ENCODE data around the gene RBL2. TPM values are rescaled to one million over a fixed set of nuclear protein-coding genes. Genes with fewer than 3 reads are reported as not detected.

RBL2 gene
- total and polyA plus RNA-seq, 2 of the 13 experiments (the other 11 are each of a cell fraction or from before 2014, with no cell fraction given): 41.2 to 60.9 TPM

GRCh38 chr16:53435066-53435688, 906 bp downstream of the RBL2 start (continued):
- TF ChIP-seq ZNF362 (CRISPR knock-in tag; IDR thresholded peaks at IDR 0.05; ENCODE audit: borderline replicate concordance): no peak
- TF ChIP-seq DZIP1 (CRISPR knock-in tag; IDR thresholded peaks at IDR 0.05): no peak
- peak; percentile 78; the same call in 1 of the 2 replicates for TF ChIP-seq MYPOP (CRISPR knock-in tag; IDR thresholded peaks at IDR 0.05)
- TF ChIP-seq ZMYM3 (CRISPR knock-in tag; IDR thresholded peaks at IDR 0.05): no peak
- TF ChIP-seq ZNF383 (CRISPR knock-in tag; IDR thresholded peaks at IDR 0.05; ENCODE audit: borderline replicate concordance): no peak
- TF ChIP-seq MED1 (CRISPR knock-in tag; IDR thresholded peaks at IDR 0.05): peak; percentile 14; the same call in 1 of the 2 replicates
- TF ChIP-seq SNAPC2 (CRISPR knock-in tag; IDR thresholded peaks at IDR 0.05): no peak; the same call in 1 of the 2 replicates
- no peak for TF ChIP-seq HDAC6 (IDR thresholded peaks at IDR 0.05; ENCODE audit: low read depth, low read length)
- TF ChIP-seq FOXJ3 (CRISPR knock-in tag; IDR thresholded peaks at IDR 0.05; ENCODE audit: borderline replicate concordance): no peak
- peak; percentile 99 for TF ChIP-seq SAP130 (CRISPR knock-in tag; IDR thresholded peaks at IDR 0.05; ENCODE audit: low read depth)
- TF ChIP-seq ZNF10 (CRISPR knock-in tag; IDR thresholded peaks at IDR 0.05; ENCODE audit: borderline replicate concordance, low read depth): no peak
- TF ChIP-seq SALL1 (CRISPR knock-in tag; IDR thresholded peaks at IDR 0.05): 0 out of 2 replicates have a peak, but pooled peaks have one; percentile 32
- no peak; the same call in none of the 2 replicates for TF ChIP-seq ZNF687 (CRISPR knock-in tag; IDR thresholded peaks at IDR 0.05)
- no peak for TF ChIP-seq NFIC (IDR thresholded peaks at IDR 0.05; ENCODE audit: low read length)
- peak; percentile 39; the same call in 1 of the 2 replicates for TF ChIP-seq RNF2 (conservative IDR thresholded peaks at IDR 0.05; ENCODE audit: low read depth)
- TF ChIP-seq MATR3 (CRISPR knock-in tag; IDR thresholded peaks at IDR 0.05): no peak
- TF ChIP-seq TSC22D2 (CRISPR knock-in tag; IDR thresholded peaks at IDR 0.05; ENCODE audit: borderline replicate concordance): no peak
- no peak for TF ChIP-seq ZNF629 (CRISPR knock-in tag; conservative IDR thresholded peaks at IDR 0.05)
- peak; percentile 47; the same call in 1 of the 2 replicates for TF ChIP-seq ZNF143 (CRISPR knock-in tag; IDR thresholded peaks at IDR 0.05)
- TF ChIP-seq MBD4 (IDR thresholded peaks at IDR 0.05; ENCODE audit: borderline replicate concordance, low read length): no peak
- no peak for TF ChIP-seq RCOR2 (CRISPR knock-in tag; IDR thresholded peaks at IDR 0.05)
- no peak for TF ChIP-seq FLYWCH1 (CRISPR knock-in tag; IDR thresholded peaks at IDR 0.05)

Data from HepG2 (cell line).